ENCODE results near the gene EDIL3.

DNA sequence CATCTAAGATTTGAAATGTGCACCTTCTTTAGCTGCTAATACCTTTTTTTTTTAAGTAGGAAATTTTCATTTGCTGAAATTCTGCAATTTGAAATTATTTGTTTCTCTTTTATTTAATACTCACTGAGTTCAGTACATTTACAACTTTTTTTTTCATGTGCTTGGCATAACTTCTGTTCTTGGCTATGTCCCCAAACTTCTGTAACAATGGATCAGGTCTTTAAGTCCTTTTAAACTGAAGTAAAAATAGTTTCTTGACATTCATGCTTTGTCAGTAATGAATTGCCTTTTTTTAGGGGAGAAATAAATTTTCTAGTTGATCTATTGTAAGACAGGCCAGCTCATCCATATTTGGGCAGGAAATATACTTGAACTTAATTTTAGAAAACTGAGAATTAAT lies 41.5 kb downstream of the EDIL3 start:
- TF ChIP-seq ATF7 (IDR thresholded peaks at IDR 0.05; ENCODE audit: low read depth): no peak
- TF ChIP-seq GABPA (IDR thresholded peaks at IDR 0.05; ENCODE audit: low read depth): no peak
- TF ChIP-seq BCL11A (IDR thresholded peaks at IDR 0.05; ENCODE audit: low read depth, low read length): no peak
- TF ChIP-seq CREB1 (IDR thresholded peaks at IDR 0.05; ENCODE audit: low read depth): no peak
- TF ChIP-seq RAD21 (IDR thresholded peaks at IDR 0.05; ENCODE audit: insufficient read depth, low read depth, low read length): no peak
- TF ChIP-seq PAX8 (IDR thresholded peaks at IDR 0.05): no peak
